ENCODE data around the gene ACYP2. TPM values are rescaled to one million over a fixed set of nuclear protein-coding genes. Genes with fewer than 3 reads are reported as not detected.
"Not testable (repeated sequence)": the region's sequence is repeated elsewhere in the genome, so short reads cannot be mapped to it uniquely, and the experiment has no call there.

The ACYP2 gene
- polyA plus RNA-seq, 1 donor: 19.6 TPM

DNA sequence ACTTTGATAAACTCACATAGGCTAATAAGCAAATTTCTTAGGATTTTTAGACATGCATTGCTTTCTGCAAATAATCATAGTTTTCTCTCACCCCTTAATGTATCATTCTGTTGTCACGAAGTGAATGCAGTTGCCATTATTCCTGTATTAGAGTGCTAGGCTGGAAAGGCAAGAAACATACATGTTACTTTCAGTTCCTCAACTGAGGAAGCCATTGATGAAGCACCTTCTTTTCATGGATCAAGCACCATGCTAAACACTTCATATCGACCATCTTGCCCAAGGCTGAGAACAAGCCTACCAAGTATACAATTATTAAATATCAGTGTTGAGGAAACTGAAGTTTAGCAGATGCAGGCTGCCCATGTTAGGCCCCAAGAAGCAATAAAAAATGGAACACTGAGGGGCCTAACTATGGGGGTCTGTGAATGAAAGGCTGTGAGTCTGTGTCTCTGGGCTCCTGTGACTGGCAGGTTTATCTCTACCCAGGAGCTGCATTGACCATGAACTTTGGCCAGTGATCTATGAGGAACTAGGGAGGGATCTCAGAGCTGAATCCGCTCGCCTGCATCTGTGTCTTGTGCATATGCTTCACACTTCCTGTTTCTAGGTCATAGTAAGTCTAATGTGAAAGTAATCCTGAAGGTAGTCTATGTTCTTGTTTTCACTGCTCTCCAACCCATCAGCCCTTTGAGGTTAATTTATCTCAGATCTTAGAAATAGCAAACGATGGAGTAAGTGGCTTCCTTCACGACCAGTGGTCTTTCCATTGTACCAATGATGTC is 156.6 kb downstream of the ACYP2 start:
- no peak for DNase-seq

DNA sequence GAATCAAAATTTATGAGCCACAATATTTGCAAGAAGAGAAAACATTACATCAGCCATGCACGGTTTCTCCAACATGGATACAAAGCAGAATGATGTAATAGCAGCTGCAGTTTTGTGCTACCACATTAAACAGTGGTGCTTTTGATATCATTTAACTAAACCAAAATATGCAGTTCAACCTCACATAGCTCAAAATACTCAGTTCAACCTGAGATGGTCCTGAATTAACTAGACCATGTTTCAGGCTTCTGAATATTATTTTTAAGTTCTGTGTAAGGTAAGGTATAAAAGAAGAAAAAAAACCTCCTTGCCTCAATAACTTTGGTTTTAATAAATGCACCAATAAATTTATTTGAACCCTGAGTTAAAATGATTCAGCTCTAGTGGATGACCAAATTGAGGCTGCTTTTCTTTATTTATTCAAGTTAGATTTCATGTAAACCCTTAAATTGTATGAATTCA is 159.4 kb downstream of the ACYP2 start:
- DNase-seq: no peak

DNA sequence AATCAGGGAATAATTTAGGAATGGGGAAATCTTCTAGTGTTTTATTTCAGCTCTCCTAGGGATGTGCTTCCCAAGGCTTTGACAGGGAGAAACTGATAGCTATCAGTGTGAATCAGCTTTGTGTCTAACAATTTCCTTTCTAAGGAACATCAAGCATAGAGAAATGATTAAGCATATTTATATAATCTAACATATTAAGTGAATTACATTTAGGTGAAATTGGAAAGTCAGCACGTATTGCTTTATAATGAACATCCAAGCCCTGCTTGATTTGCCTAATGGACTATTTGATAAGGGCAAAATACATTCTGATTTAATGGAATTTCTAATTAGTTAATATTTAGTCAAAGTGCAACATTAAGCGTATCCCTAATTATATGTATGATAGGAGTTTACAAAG is 160.1 kb downstream of the ACYP2 start:
- no peak for DNase-seq

DNA sequence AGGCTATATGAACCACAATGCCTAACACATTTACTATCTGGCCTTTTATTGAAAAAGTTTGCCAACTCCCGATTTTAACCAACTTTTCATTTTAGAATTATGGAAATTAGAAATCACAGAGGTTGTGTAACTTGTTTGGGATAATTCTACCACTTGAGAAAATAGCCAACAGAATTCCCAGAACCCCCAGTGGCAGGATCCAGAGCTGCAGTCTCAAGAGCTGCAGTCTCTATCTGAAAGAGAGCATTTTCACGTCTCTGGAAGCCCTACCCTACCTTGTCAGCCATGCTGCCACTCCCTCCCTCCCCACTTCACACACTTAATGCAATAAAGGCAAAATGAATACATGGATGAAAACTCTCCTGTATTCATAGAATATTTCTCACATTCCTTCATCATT is 164.0 kb downstream of the ACYP2 start:
- no peak for DNase-seq

DNA sequence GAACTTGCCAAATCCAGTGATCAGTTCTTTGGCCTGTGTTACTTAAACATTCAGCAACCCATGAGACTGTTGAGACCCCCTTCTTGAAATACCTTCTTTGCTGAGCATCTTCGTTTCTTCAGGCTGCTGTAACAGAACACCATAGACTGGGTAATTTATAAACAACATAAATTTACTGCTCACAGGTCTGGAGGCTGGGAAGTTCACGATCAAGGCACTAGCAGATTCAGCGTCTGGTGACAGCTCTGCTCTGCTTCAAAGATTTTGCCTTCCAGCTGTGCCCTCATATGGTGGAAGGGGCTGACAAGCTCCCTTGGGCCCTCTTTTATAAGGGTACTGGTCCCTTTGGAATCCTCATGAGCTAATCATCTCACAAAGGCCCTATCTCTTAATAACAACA is 169.4 kb downstream of the ACYP2 start:
- peak; percentile 27 for DNase-seq

DNA sequence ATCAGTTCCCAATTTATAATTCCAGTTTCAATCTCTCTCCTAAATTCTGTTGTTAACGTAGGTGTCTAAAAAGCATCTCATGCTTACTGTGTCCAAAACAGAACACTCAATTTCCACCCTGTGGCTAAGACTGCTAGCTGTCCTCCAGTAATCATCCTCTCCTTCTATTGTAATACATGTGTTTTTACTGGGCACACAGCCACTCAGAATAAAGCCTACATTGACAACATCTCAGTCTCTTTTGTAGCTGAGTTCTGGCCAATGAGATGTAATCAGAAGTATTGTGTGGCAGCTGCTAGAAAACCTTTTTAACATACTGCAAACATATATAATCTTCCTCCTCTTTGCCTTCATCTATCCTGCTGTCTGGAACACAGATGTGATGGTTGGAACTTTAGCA is 170.0 kb downstream of the ACYP2 start:
- no peak for DNase-seq

DNA sequence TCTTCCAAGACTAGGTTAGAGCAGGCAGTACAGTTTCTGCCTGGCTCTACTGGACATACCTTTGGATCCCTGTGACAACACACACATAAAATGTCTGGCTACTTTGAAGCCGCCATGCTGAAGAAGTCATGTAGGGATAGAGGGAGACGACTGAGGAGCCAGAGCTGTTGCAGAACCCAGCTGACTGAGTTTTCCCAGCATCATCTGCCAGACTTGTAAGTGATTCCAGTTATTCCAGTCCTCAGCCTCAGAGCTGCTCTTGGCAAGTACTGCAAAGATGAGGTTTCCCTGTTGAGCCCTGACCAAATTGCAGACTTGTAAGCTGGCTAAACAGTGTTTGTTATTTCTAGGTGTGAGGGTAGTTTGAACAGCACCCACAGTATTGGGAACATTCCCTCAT is 172.1 kb downstream of the ACYP2 start:
- no peak for DNase-seq

DNA sequence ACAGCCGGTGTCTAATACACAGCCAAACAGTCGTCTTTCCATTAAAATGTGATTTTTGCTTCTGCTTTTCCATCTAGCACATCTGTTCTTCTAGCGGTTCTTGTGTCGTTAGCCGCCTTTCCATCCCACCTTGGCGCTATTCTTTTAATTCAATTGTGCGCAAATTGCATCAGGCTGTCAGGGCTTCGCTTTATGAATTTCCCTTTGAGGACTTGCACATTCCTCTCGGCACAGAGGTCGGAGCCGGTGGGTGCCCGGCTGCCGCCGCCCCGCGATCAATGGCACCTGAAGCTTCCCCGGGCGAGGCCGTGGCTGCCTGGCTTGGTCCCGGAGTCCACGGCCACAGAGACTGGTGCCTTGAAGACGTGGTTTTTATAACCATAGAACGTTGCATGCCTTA is 174.5 kb downstream of the ACYP2 start:
- DNase-seq: no peak

DNA sequence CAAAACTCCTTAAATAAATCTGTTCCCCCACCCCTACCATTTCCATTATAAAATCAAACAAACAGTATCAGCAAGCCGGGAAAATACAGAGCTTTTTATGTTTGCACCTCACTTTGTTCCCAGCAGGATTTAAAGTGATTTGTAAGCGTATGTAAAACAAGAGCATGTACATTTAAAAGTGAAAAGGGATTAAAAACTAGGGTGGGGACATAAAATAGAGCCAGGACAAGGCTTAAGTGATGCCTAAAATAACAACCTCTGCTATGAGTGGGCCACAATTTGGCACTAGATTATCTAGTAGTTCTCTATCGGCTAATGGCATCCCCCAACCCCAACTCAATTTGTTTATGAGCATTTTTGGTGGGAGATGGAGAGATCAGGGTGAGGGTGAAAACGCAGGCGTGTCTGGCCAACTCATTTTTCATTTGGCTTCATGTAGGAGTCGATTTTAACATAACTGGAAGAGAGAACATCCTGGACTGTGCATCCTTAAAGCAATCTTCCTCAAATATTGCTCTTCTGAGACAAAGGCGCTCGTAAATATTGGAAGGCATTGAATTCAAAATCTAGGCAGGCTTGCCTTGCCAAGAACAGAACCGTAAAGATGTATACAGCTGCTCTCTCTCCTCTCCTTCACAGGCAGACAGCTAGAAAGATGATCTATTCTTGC is 175.1 kb downstream of the ACYP2 start:
- DNase-seq: no peak

DNA sequence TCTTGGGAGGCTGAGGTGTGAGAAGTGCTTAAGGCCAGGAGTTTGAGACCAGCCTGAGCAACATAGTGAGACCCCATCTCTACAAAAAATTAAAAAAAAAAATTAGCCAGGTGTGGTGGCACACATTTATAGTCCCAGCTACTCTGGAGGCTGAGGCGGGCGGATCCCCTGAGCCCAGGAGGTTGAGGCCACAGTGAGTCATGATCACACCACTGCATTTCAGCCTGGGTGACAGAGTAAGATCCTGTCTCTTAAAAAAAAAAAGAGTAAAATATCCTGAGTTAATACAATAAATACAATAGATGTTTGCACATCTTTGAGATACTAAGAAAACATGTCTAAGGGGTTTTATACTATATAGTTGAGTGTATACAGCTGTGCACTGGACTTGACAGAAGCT is 179.2 kb downstream of the ACYP2 start:
- not testable (repeated sequence) for DNase-seq

DNA sequence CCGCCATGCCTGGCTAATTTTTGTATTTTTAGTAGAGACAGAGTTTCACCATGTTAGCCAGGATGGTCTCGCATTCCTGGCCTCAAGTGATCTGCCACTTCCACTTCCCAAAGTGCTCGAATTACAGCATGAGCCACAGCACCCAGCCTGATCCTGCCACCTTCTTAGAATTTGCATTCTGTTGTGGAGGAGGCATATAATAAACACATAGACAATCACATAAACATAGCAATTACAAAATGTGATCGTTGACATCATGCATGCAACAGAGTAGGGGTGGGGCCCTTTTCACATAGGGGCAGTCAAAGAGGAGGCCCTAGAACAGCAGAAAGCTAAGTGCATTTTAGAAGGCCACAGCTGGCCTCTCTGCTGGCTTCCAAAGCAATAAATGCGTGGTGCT is 180.5 kb downstream of the ACYP2 start:
- DNase-seq: peak; percentile 57

DNA sequence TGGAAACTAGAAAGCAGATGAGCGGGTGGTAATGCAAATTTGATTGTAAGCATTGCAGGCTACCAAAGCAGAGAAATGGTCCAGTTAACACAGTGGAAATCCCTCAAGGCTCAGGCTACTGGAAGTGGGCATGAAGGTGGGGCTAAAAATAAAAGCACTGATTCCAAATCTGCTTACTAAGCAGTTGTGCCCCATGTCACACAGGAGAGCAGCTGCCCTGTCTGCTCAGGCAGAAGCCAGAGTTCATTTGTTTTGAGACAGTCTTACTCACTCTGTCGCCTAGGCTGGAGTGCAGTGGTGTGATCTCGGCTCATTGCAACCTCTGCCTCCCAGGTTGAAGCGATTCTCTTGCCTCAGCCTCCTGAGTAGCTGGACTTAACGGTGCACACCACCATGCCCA is 183.1 kb downstream of the ACYP2 start:
- DNase-seq: no peak

DNA sequence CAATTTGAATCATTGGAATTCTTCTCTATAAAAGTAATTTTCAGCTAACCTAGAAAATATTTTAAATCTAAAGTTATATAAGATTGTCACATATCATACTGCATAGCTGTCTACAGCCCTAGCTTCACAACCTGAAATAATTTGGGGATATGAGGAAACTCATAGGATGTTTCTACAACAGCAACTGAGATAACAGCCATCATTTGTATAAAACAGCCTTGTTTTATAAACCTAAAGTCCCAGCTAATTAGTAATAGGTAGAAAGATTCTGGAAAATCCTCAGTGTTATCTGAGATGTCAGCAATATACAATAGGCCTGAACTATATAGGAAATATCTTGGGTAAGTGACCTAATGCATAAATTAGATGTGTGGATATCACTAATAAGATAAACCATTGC is 188.2 kb downstream of the ACYP2 start:
- DNase-seq: no peak

DNA sequence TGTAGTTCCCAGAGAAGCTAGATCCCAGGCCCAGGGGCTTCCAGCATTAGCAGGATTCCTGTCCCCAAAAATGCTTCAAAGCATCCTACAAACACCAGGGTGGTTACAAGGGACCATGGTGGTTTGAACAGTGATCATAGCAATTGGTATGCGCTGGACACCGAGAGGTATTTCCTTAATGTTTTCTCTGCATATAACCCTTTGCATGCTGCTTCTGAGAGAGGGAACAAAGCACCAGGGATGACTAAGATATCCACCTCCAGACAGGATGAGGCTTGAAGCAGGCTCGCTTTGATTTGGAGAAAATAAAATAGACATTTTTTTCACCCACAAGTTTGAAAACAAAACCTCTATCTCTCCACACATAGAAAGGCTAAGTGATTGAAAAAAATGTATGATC is 191.1 kb downstream of the ACYP2 start:
- DNase-seq: no peak

DNA sequence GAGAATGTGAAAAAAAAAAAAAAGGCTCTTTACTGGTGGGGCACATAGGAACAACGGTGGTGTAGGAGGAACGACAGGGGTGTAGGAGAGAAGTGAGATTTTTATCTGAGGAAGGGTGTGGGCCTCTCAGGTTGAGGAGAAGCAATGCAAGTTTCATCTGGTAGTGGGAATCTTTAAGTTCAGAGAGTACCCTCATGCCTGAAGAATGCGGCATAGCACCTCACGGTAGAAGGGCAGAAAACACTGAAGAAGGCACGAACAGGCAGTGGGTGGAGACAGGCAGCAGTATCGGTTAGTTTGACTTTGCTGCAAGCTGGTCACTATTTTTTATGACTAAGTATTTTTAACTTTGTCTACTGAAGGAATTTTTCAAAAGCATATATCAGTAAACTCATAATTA is 192.8 kb downstream of the ACYP2 start:
- no peak for DNase-seq

DNA sequence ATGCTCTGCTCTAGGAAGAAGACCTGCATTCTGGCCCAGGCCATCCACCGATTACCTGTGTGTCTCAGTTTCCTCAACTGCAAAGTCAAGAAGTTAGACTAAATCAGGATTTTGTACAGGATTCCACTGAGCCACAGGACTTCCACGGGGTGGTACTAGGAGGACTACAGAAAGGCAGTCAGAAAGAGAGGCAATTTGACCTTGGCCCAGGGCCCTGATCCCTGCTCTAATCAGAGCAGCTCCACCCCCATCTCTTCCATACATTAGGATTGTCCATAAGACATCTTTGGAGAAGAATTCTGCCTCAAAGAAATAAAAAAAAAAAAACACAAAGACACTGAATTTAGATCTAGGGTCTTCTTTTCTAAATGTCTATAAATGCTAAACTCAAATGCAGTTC is 193.4 kb downstream of the ACYP2 start:
- DNase-seq: no peak

DNA sequence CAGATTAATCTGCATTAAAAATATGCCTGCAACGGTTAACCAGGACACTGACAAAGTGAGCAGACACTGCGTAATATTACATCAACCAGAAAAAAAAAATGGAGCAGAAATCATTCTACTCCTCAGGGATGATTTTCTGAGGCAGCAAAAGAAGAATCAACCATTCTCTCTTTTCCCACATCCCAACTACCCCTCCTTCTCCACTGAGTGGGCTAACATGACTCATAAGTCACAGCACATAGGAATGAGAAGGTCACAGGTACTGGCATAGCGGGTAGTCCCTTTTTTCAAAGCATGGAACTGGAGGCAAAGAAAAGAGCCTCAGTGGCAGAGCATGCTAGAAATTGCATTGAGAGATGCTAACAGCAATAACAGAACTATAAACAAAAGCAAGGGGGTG is 194.9 kb downstream of the ACYP2 start:
- no peak for DNase-seq

DNA sequence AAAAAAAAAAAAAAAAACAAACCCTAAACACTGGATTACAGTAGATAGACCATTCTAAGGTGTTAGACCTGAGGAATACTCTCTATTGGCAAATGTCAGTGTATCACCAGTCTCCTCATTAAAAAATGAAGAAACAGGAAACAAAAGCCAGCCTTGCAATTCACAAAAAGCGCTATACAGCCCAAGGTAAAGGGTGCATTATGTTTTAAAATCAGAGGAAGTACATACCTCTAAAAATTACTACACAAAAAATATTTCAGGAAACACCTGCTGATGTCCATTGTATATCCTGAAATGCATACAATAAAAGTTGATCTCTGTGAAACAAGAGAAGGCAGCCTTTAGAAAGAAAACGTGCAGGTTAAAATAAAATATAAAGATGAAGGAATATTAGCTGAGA is 195.5 kb downstream of the ACYP2 start:
- DNase-seq: no peak

DNA sequence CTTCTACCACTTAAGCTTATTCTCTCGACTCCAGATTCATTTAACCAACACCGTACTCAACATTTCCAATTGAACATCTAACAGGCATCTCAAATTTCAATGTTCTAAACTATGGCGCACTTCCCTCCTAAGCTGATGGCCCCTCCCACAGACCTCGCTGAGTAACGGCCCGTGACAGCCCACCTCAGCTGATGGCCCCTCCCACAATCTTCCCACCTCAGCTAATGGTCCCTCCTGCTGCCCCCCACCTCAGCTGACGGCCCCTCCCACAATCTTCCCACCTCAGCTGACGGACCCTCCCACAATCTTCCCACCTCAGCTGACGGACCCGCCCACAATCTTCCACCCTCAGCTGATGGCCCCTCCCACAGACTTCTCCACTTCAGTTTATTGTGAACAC is 197.7 kb downstream of the ACYP2 start:
- no peak for DNase-seq

DNA sequence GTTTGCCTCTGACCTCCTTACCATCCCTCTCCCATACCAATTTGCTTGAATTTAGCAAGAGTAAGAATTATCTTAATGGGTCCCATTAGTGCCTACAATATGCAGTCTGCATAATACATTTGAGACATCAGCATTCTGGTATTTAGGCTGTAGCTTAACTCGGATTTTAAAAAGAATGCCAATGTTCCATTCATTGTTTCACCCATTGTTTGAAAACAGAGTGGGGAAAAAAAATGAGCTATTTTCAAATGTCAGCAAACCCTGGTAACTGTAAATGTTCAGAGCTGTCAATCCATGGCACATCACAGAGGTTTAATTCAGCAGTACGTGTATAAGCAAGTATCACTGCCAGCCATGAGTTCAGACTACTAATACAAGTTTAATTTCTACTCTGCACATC is 202.6 kb downstream of the ACYP2 start:
- DNase-seq: no peak

DNA sequence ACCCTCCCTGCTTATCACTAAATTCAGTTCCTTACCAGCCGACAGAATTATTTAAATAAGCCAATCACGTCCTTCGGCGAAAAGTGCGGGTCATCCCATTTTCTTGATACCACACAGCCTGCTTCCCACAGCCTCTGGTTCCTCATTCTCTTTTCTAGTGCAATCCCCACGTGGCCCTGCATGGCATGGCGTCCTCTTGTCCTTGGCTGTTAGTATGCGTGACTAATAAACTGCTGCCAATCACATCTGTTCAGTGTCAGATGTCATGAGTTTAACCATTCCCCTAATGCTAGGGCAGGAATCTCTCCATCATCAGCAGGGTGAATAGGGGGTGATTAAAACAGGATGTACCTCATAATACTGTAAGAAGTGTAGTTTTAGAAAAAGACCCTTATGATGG is 203.4 kb downstream of the ACYP2 start:
- no peak for DNase-seq

DNA sequence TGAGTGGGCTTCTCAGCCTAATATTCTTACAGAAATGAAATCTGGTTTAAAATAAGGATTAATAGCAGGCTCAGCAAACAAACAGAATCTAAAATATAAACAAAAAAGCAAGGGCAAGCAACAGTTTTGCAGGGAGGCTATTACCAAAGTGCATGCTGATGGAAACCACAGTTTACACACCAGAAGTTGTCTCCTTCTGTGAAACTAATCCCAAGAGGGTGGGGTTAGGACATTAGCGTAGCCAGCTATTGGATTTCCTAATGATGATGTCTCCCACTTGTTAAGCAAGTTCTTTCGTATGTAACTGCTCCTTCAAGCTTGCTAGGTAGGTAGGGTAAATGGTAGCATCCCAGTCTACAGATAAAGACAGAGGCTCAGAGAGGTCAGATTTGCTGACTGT is 205.6 kb downstream of the ACYP2 start:
- no peak for DNase-seq

DNA sequence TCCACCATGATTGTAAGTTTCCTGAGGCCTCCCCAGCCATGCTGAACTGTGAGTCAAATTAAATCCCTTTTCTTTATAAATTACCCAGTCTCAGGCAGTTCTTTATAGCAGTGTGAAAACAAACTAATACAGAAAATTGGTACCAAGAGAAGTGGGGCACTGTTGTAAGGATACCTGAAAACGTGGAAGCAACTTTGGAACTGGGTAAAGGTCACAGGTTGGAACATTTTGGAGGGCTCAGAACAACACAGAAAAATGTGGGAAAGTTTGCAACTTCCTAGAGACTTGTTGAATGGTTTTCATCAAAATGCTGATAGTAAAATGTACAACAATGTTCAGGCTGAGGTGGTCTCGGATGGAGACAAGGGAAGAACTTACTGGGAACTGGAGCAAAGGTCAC is 209.1 kb downstream of the ACYP2 start:
- not testable (repeated sequence) for DNase-seq

DNA sequence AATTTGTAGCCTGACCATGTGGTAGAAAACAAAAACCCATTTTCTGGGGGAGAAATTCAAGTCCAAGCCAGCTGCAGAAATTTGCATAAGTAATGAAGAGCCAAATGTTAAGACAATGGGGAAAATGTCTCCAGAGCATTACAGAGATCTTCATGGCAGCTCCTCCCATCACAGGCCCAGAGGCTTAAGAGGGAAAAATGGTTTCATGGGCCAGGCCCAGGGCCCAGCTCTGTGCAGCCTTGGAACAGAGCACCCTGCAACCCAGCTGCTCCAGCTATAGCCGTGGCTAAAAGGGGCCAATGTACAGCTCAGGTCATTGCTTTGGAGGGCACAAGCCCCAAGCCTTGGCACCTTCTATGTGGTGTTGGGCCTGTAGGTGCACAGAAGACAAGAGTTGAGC is 209.7 kb downstream of the ACYP2 start:
- DNase-seq: no peak

Data from left kidney (tissue), 2 donors.